ENCODE results near the gene PXT1. TPM values are rescaled to one million over a fixed set of nuclear protein-coding genes. Genes with fewer than 3 reads are reported as not detected.
"Not testable (repeated sequence)": the region's sequence is repeated elsewhere in the genome, so short reads cannot be mapped to it uniquely, and the experiment has no call there.

PXT1 gene
- total RNA-seq, 3 donors from 2014 or later: 0.16 to 0.19 TPM; not detected in 1

DNA sequence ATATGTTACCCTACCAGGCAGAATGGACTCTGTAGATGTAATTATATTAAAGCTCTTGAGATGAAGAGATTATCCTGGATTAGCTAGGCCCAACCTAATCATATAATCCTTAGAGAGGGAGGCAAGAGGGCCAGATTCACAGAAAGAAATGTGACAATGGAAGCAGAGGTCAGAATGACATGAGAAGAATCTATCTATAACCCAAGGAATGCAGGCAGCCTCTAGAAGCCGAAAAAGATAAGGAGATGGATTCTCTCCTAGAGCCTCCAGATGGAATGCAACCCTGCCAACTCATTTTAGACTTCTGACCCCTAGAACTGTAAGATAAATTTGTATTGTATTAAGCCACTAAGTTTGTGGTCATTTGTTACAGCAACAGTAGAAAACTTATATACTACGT is 12.3 kb downstream of the PXT1 start:
- no peaks in the 10 kb centered on the region for H3K27me3 Mint-ChIP-seq (ENCODE audit: low read depth)
- no peaks in the 10 kb centered on the region for H3K4me1 Mint-ChIP-seq (ENCODE audit: low read depth)
- H3K4me3 Mint-ChIP-seq: no peak overlapping the region
- no peaks in the 10 kb centered on the region for H3K36me3 Mint-ChIP-seq (ENCODE audit: insufficient read depth)
- ATAC-seq (no peak), DNase-seq (no peak)
- H3K9me3 Mint-ChIP-seq: no peaks in the 10 kb centered on the region

DNA sequence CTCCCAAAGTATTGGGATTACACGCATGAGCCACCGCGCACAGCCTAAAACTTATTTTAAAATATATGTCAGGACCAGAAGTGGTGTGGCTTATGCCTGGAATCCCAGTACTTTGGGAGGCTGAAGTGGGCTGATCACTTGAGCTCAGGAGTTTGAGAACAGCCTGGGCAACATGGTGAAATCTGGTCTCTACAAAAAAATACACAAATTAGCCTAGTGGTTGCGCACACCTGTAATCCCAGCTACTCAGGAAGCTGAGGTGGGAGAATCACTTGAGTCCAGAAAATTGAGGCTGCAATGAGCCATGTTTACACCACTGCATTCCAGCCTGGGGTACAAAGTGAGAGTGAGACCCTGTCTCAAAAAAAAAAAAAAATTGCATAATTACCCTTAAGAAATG is 13.7 kb downstream of the PXT1 start:
- Mint-ChIP-seq H3K4me1 (ENCODE audit: low read depth) (peaks cover under 1% of the 10 kb centered on the region), H3K27me3 (ENCODE audit: low read depth) (no peaks in the 10 kb centered on the region), H3K36me3 (ENCODE audit: insufficient read depth) (no peaks in the 10 kb centered on the region), H3K4me3 (no peak overlapping the region), H3K9me3 (no peaks in the 10 kb centered on the region)
- ATAC-seq (peak in 1 of 2 donors; percentile 35), DNase-seq (no peak)

DNA sequence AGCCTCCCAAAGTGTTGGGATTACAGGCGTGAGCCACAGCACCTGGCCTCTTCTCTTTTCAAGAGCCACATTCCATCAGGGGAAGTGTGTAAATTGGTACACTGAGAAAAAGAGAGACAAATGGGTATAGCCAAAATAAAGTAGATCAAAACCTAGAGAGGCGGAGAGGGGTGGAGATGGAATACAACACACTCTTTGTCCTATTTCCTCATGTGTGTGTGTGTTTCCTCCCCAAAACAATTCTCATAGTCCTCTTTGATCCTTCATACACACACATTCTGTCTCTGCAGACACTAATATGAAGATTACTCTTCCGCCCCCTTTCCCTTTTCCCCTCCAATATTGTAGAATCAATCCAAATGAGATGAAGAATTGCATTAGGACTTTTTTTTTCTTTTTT is 16.0 kb downstream of the PXT1 start:
- ATAC-seq (no peak), DNase-seq (no peak)
- no peaks in the 10 kb centered on the region for H3K36me3 Mint-ChIP-seq (ENCODE audit: insufficient read depth)
- H3K27me3 Mint-ChIP-seq (ENCODE audit: low read depth): no peaks in the 10 kb centered on the region
- no peak overlapping the region for H3K4me3 Mint-ChIP-seq
- no peaks in the 10 kb centered on the region for H3K9me3 Mint-ChIP-seq
- peaks cover 16% of the 10 kb centered on the region for H3K4me1 Mint-ChIP-seq (ENCODE audit: low read depth)

DNA sequence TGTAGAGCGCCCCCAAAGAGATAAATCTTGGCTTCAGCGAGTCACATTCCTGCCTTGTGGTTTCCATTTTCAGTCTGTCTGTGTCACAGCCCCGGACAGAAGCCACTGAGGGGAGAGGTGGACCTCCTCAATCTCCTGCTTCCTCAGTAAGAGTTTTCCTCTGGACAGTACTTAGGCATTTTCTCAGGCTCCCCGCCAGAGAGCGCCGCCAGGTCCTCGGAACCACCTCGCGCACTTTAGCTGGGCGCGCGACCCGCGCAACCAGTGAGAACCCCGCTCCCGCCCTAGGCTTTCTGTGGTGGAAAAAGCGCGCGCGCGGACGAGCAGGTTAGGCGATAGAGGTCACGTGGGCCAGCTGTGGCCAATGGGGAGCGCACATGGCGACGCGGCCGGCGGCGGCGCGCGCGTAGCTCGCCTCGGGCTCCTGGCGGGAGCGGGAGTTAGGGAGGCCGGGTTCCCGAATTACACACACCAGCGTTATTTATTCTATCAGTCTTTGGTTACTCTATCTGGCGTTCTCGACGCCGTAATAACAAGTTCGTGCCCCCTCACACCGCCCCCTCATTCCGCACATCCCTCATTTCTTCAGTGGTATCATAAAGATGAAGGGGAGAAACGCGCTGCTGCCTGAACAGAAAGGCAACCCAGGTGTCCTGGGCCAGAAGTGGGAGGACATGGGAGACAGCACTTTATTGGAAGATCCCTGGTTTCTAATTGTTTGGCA is 19.4 kb downstream of the PXT1 start:
- H3K4me1 Mint-ChIP-seq (ENCODE audit: low read depth): peaks cover 16% of the 10 kb centered on the region
- DNase-seq (peak; percentile 97), ATAC-seq (peak; percentile 96 to 98)
- no peaks in the 10 kb centered on the region for H3K9me3 Mint-ChIP-seq
- no peaks in the 10 kb centered on the region for H3K36me3 Mint-ChIP-seq (ENCODE audit: insufficient read depth)
- H3K27me3 Mint-ChIP-seq (ENCODE audit: low read depth): no peaks in the 10 kb centered on the region
- H3K4me3 Mint-ChIP-seq: peak overlapping the region; percentile 89

DNA sequence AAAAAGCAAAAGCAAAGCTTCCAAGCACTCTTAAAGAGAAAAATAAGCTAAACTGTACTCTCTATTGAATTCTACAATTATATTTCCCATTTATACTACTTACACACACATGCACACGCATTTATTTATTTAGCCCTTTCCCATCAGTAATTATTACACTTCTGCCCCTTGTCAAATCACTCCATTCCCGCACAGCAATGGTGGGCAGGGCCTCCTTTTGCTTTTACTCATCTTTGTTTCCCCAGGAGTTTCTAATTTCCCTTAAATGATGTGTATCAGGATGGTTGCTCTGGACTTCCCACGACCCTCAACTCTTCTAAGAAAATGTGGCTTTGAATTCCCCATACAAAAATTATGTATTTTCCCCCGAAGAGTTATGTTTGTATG is 19.9 kb downstream of the PXT1 start:
- H3K9me3 Mint-ChIP-seq: no peaks in the 10 kb centered on the region
- DNase-seq (no peak), ATAC-seq (no peak)
- no peaks in the 10 kb centered on the region for H3K27me3 Mint-ChIP-seq (ENCODE audit: low read depth)
- H3K4me3 Mint-ChIP-seq: peak overlapping the region; percentile 89
- no peaks in the 10 kb centered on the region for H3K36me3 Mint-ChIP-seq (ENCODE audit: insufficient read depth)
- peaks cover 16% of the 10 kb centered on the region for H3K4me1 Mint-ChIP-seq (ENCODE audit: low read depth)

DNA sequence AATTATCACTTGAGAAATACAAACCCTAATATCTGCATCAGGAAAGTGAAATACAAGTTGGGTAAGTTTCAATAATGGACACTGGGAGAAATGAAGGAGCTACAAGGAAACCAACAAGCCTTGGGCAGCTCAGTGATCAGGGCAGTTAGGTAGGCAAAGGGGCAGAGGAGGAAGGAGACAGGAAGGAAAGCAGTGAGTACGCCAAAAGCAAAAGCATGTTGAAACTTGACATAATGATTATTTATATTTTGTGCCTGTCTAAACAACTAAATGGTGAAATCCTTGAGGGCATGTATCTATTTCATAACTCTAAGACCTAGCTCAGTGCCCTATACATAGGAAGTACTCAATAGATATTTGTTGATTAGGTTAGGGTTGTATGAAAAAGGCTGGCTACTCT is 23.3 kb downstream of the PXT1 start:
- Mint-ChIP-seq H3K36me3 (ENCODE audit: insufficient read depth) (no peaks in the 10 kb centered on the region), H3K4me1 (ENCODE audit: low read depth) (peaks cover 16% of the 10 kb centered on the region), H3K27me3 (ENCODE audit: low read depth) (no peaks in the 10 kb centered on the region), H3K9me3 (no peaks in the 10 kb centered on the region), H3K4me3 (no peak overlapping the region)
- DNase-seq: no peak
- ATAC-seq: no peak

DNA sequence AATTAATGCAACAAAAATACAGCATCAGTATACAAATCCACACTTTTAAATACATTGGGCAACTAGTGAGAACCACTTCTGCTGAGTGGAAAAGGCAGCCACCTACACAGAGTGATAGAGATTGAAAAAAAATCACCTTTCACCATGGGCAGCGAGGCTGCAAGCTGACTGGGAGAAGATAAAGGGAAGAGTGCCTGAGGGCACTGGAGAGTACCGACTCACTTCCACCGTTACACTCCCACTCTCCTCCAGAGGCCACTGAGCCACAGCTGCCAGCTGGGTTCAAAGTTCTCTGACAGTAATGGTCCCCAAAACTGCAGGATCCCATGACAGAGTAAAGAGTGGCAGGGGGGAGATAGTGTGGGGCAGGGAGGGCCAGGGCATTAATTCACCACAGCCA is 24.1 kb downstream of the PXT1 start:
- H3K4me1 Mint-ChIP-seq (ENCODE audit: low read depth): peaks cover 12% of the 10 kb centered on the region
- H3K27me3 Mint-ChIP-seq (ENCODE audit: low read depth): no peaks in the 10 kb centered on the region
- H3K36me3 Mint-ChIP-seq (ENCODE audit: insufficient read depth): no peaks in the 10 kb centered on the region
- DNase-seq: no peak
- no peaks in the 10 kb centered on the region for H3K9me3 Mint-ChIP-seq
- no peak overlapping the region for H3K4me3 Mint-ChIP-seq
- ATAC-seq: no peak

DNA sequence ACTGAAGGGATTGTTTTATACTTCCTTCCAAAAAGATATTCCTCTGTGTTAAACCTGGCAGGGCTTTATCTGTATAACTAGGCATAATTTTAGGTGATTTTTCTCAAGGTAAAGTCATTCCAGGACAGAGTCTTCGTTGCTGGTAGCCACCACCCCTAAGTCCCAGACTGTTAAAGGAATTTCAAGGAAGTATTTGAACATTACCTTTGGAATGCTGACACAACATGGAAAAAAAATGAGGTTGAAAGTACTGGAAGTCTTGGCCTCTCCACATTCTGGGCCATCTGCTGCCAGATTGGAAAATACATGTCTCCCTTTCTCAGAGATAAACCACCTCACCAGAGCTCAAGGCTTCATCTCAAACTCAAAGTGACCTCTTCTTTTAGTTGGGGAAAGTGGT is 28.2 kb downstream of the PXT1 start:
- Mint-ChIP-seq H3K36me3 (ENCODE audit: insufficient read depth) (no peaks in the 10 kb centered on the region), H3K9me3 (peaks cover 4% of the 10 kb centered on the region), H3K27me3 (ENCODE audit: low read depth) (no peaks in the 10 kb centered on the region), H3K4me3 (no peak overlapping the region), H3K4me1 (ENCODE audit: low read depth) (no peaks in the 10 kb centered on the region)
- DNase-seq (no peak), ATAC-seq (no peak)

DNA sequence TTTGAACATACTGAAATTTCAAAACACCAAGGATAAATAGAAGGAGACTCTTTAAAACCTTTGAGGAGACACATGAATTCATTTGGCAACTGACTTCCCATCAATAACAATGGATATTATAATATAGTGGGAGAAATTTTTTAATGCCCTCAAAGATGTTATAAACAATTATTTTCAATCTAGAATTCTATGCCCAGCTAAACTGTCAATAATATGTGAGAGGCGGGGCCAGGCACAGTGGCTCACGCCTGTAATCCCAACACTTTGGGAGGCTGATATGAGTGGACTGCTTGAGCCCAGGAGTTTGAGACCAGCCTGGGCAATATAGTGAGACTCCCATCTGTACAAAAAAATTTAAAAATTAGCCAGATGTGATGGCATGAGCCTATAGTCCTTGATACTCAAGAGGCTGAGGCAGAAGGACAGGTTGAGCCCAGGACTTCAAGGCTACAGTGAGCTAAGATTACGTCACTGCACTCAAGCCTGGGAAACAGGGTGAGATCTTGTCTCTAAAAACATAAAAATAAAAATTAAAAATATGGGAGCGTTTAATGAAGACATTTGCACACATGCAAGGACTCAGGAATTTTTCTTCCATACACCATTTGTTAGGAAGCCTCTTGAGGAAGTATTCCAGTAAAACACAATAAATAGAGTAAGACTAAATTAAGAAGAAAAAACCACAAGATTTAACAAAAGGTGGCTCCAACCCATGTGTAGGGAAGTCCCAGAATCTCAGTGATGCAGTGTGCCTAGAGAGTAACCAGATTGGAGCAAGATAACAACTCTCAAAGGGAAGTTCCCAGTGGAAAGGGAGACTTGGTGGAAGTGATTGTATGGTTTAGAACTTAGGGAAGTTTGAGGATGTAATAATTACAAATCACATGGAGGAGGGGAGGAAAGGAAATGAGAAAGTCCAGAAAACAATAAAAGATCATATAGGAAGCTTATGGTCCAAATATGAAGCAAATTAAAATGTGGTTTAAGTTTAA is 28.9 kb downstream of the PXT1 start:
- no peaks in the 10 kb centered on the region for H3K4me1 Mint-ChIP-seq (ENCODE audit: low read depth)
- peaks cover 4% of the 10 kb centered on the region for H3K9me3 Mint-ChIP-seq
- H3K27me3 Mint-ChIP-seq (ENCODE audit: low read depth): peaks cover 4% of the 10 kb centered on the region
- H3K4me3 Mint-ChIP-seq: no peak overlapping the region
- DNase-seq (no peak), ATAC-seq (no peak)
- H3K36me3 Mint-ChIP-seq (ENCODE audit: insufficient read depth): no peaks in the 10 kb centered on the region

DNA sequence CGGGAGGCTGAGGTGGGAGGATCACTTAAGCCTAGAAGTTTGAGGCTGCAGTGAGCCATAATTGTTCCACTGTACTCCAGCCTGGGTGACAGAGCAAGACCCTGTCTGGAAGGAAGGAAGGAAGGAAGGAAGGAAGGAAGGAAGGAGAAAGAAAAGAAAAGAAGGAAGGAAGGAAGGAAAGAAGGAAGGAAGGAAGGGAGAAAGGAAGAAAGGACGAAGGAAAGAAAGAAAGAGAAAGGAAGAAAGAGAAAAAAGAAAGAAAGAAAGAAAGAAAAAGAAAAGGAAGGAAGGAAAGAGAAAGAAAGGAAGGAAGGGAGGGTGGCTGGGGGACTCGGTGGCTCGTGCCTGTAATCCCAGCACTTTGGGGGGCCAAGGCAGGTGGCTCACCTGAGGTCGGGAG is 32.9 kb downstream of the PXT1 start:
- not testable (repeated sequence) for H3K9me3 Mint-ChIP-seq; H3K36me3 Mint-ChIP-seq (ENCODE audit: insufficient read depth); DNase-seq

DNA sequence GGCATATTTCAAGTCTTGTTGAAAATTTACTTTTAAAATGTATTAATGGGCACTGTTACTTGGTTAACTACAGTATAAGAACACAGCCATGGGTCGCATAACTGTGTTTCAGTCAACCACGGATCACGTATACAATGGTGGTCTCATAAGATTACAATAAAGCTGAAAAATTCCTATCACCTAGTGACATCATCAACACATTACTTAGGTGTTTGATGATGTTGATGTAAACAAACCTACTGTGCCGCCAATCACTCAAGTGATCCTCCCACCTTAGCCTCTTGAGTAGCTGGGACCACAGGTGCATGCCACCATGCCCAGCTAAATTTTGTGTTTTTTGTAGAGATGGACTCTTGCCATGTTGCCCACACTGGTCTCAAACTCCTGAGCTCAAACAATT is 38.5 kb downstream of the PXT1 start:
- Mint-ChIP-seq H3K27me3 (ENCODE audit: low read depth) (peaks cover 11% of the 10 kb centered on the region), H3K4me3 (no peak overlapping the region), H3K9me3 (no peaks in the 10 kb centered on the region), H3K4me1 (ENCODE audit: low read depth) (no peaks in the 10 kb centered on the region), H3K36me3 (ENCODE audit: insufficient read depth) (no peaks in the 10 kb centered on the region)
- DNase-seq: no peak
- no peak for ATAC-seq

More for the DNA sequence above, 32.9 kb downstream of the PXT1 start:
- not testable (repeated sequence) for H3K4me3 Mint-ChIP-seq; ATAC-seq; H3K27me3 Mint-ChIP-seq (ENCODE audit: low read depth); H3K4me1 Mint-ChIP-seq (ENCODE audit: low read depth)

DNA sequence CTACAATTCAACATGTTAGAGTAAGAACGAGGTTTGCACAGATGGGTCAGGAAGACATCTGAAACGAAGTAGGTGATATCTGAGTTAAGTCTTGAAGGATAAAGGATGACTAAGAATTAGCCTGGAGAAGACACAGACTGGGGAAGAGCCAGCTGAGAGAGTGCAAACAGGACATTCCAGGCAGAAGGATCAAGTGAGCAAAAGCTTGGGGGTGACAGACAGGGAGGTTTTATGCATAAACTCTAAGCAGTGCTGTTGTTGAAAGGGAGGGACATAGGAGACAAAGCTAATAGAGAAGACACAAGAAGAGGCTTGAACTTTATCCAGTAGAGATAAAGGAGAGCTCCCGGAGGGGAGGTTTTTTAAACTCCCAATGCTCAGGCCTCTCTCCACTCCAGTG is 40.2 kb downstream of the PXT1 start:
- Mint-ChIP-seq H3K9me3 (no peaks in the 10 kb centered on the region), H3K4me3 (no peak overlapping the region), H3K27me3 (ENCODE audit: low read depth) (peaks cover 9% of the 10 kb centered on the region), H3K4me1 (ENCODE audit: low read depth) (no peaks in the 10 kb centered on the region), H3K36me3 (ENCODE audit: insufficient read depth) (no peaks in the 10 kb centered on the region)
- ATAC-seq (no peak), DNase-seq (no peak)

DNA sequence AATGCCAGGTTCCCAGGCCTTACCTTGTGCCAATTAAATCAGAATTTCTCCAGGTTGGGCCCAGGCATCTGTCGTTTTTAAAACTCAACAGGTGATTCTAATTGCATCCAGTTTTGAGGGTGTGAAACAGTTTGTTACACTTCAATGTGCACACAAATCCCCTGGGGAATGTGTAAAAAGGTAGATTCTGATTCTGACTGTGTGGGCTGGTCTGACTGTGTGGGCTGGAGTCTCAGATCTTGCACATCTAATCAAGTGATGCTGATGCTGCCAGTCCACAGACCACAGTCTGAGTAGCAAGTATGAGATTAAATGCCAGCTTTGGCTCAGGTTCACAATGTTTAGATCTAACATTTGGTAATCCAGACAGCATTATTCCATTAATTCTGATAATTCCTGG is 42.7 kb downstream of the PXT1 start:
- no peak overlapping the region for H3K4me3 Mint-ChIP-seq
- no peaks in the 10 kb centered on the region for H3K4me1 Mint-ChIP-seq (ENCODE audit: low read depth)
- H3K36me3 Mint-ChIP-seq (ENCODE audit: insufficient read depth): no peaks in the 10 kb centered on the region
- DNase-seq (no peak), ATAC-seq (no peak)
- H3K9me3 Mint-ChIP-seq: no peaks in the 10 kb centered on the region
- peaks cover 6% of the 10 kb centered on the region for H3K27me3 Mint-ChIP-seq (ENCODE audit: low read depth)

DNA sequence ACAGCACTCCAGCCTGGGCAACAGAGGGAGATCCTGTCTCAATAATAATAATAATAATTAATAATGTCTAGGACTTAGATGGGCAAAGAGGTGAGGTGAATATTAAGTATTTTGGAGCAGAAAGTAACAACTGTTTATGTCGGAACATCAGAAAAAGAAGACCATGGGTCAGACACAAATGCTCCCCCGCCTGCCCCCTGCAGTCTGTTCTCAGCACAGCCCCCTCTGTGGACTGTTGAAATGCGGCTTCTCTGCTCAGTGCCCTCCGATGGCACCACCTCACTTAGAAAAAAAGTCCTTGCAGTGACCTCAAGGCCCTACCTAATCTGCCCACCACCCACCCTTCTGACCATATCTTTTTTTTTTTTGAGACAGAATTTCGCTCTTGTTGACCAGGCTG is 50.0 kb downstream of the PXT1 start:
- Mint-ChIP-seq H3K4me3 (no peak overlapping the region), H3K4me1 (ENCODE audit: low read depth) (peaks cover 7% of the 10 kb centered on the region), H3K27me3 (ENCODE audit: low read depth) (peaks cover 9% of the 10 kb centered on the region), H3K9me3 (no peaks in the 10 kb centered on the region), H3K36me3 (ENCODE audit: insufficient read depth) (no peaks in the 10 kb centered on the region)
- no peak for ATAC-seq
- no peak for DNase-seq

DNA sequence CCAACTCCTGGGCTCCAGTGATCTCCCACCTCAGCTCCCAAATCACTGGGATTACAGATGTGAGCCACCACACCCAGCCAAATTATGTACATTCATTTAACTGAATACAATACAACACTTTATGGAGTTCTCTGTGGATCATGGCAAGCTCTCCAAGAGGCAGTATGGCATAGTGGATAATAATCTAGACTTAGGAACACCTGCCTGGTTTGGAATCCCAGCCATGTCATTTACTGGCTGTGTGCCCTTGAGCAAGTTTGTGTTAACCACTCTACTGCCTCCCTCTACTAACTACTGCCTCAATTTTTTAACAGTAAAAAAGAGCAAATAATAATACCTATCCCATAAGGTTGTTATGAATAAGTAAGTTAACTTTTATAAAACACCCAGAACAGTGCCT is 53.3 kb downstream of the PXT1 start:
- Mint-ChIP-seq H3K36me3 (ENCODE audit: insufficient read depth) (no peaks in the 10 kb centered on the region), H3K4me1 (ENCODE audit: low read depth) (peaks cover 30% of the 10 kb centered on the region), H3K27me3 (ENCODE audit: low read depth) (peaks cover 12% of the 10 kb centered on the region), H3K4me3 (no peak overlapping the region), H3K9me3 (no peaks in the 10 kb centered on the region)
- ATAC-seq (no peak), DNase-seq (no peak)
